GM23338 (cell line): ENCODE measurements around the gene SLC6A8. TPM values are rescaled to one million over a fixed set of nuclear protein-coding genes. Genes with fewer than 3 reads are reported as not detected.

ENCODE experiments used
- ATAC-seq: fragments of 200-7000 bp; cut with Tn5 transposase; 3 replicates; pipeline ENCODE4 v1.9.1; 2020
- DNase-seq: peaks from one replicate; pipeline ENCODE4 v3.0.0-alpha.2; 2015; ENCODE audit warnings: low spot score
- H2AFZ ChIP-seq: fragments of 200-600 bp; sonication (generic); 2 replicates; pipeline ENCODE4 v1.8.0; 2016; ENCODE audit warnings: antibody characterized with exemption, mild to moderate bottlenecking, moderate library complexity
- H3F3A ChIP-seq: fragments of 200-600 bp; sonication (generic); replicated peaks from 2 replicates; pipeline ENCODE4 v1.8.0; 2017; ENCODE audit warnings: antibody characterized with exemption, mixed run types, low read depth
- H3K27ac ChIP-seq: fragments of 200-600 bp; sonication (generic); 2 replicates; pipeline ENCODE4 v1.6.1; 2016; ENCODE audit warnings: low read depth
- H3K27me3 ChIP-seq: fragments of 200-600 bp; sonication (generic); 2 replicates; pipeline ENCODE4 v1.8.0; 2016; ENCODE audit warnings: mild to moderate bottlenecking, mixed run types, moderate library complexity; ENCODE audit not compliant: insufficient read depth
- H3K36me3 ChIP-seq: fragments of 200-600 bp; sonication (generic); 2 replicates; pipeline ENCODE4 v1.8.0; 2016; ENCODE audit warnings: mild to moderate bottlenecking; ENCODE audit not compliant: insufficient read depth
- H3K4me1 ChIP-seq: fragments of 200-600 bp; sonication (generic); 2 replicates; pipeline ENCODE4 v1.8.0; 2016; ENCODE audit warnings: mild to moderate bottlenecking, moderate library complexity; ENCODE audit not compliant: insufficient read depth
- H3K4me2 ChIP-seq: fragments of 200-600 bp; sonication (generic); 2 replicates; pipeline ENCODE4 v1.7.1; 2017; ENCODE audit warnings: mixed run types
- H3K4me3 ChIP-seq: fragments of 200-600 bp; sonication (generic); 2 replicates; pipeline ENCODE4 v1.6.1; 2016; ENCODE audit warnings: mixed run types
- H3K79me2 ChIP-seq: fragments of 200-600 bp; sonication (generic); replicated peaks from 2 replicates; pipeline ENCODE4 v1.8.0; 2017; ENCODE audit warnings: mild to moderate bottlenecking; ENCODE audit not compliant: insufficient read depth
- H3K9me2 ChIP-seq: fragments of 200-600 bp; sonication (generic); 2 replicates; pipeline ENCODE4 v1.8.0; 2017; ENCODE audit not compliant: insufficient read depth
- H4K20me1 ChIP-seq: fragments of 200-600 bp; sonication (generic); replicated peaks from 2 replicates; pipeline ENCODE4 v1.8.0; 2017; ENCODE audit warnings: mild to moderate bottlenecking; ENCODE audit not compliant: insufficient read depth
- H3K27ac Mint-ChIP-seq: 2 replicates; pipeline ENCODE4 v1.8.0; 2020; ENCODE audit warnings: inconsistent platforms, mild to moderate bottlenecking, moderate library complexity, mixed read lengths
- H3K27me3 Mint-ChIP-seq: 3 replicates; pipeline ENCODE4 v1.8.0; 2022; ENCODE audit warnings: low read depth, mild to moderate bottlenecking, moderate library complexity, mixed read lengths, inconsistent platforms; ENCODE audit not compliant: insufficient read depth, poor library complexity
- H3K36me3 Mint-ChIP-seq: 3 replicates; pipeline ENCODE4 v1.8.0; 2021; ENCODE audit warnings: low read depth, mild to moderate bottlenecking, inconsistent platforms, moderate library complexity, mixed read lengths
- H3K4me1 Mint-ChIP-seq: 3 replicates; pipeline ENCODE4 v1.8.0; 2020; ENCODE audit warnings: mild to moderate bottlenecking, inconsistent platforms, mixed read lengths
- H3K4me3 Mint-ChIP-seq: 3 replicates; pipeline ENCODE4 v1.8.0; 2021; ENCODE audit warnings: moderate library complexity, mild to moderate bottlenecking, inconsistent platforms, mixed read lengths
- H3K9me3 Mint-ChIP-seq: 3 replicates; pipeline ENCODE4 v1.8.0; 2020; ENCODE audit warnings: moderate library complexity, mild to moderate bottlenecking, inconsistent platforms, mixed read lengths
- CTCF ChIP-seq, 2 experiments: fragments of 200-600 bp in 1 of 2; sonication (generic) in 1 of 2; conservative IDR thresholded peaks; 2 replicates each; pipeline versions ENCODE4 v1.5.1 to v1.6.1; 2016 to 2017; ENCODE audit warnings: antibody characterized with exemption in 2 of 2, low read depth in 2 of 2, mild to moderate bottlenecking in 2 of 2, moderate library complexity in 1 of 2
- REST ChIP-seq: IDR thresholded peaks from one replicate; pipeline ENCODE4 v1.6.1; 2018; ENCODE audit warnings: antibody characterized with exemption; ENCODE audit not compliant: unreplicated experiment
- ZNF114 ChIP-seq: fragments of 250-450 bp; sonication (Bioruptor Pico); IDR thresholded peaks from 2 replicates; pipeline ENCODE4 v1.5.0; 2020; ENCODE audit warnings: mild to moderate bottlenecking, moderate library complexity
- ZNF462 ChIP-seq: fragments of 250-450 bp; sonication (Bioruptor Pico); IDR thresholded peaks from 2 replicates; pipeline ENCODE4 v1.5.0; 2020; ENCODE audit warnings: mild to moderate bottlenecking, moderate library complexity
- polyA plus RNA-seq: library from polyadenylated mRNA; unstranded; fragments of >200 nt; fragmentation: Nextera tagmentation; extraction: Ambion mirVana; gene quantifications from 2 replicates; pipeline ENCODE4 v1.2.1, GENCODE V29; 2016
- total RNA-seq: library from RNA; depleted of rRNA; stranded (reverse); fragments of >200 nt; shearing (Covaris generic); gene quantifications from 2 replicates; pipeline ENCODE4 v1.2.3, GENCODE V29; 2014

Gene SLC6A8
- total and polyA plus RNA-seq, 2 experiments from 2014 or later: 19.5 to 68.6 TPM

- TF ChIP-seq ZNF462 (no peak), CTCF (conservative IDR thresholded peaks at IDR 0.05; ENCODE audit: low read depth in 2 of 2) (peak; percentile 58 to 78)
These were observed 19.8 kb upstream of the SLC6A8 start (continued) for GRCh38 chrX:153667956-153668396.

GRCh38 chrX:153668423-153669173, 19.1 kb upstream of the SLC6A8 start:
- H3K27ac ChIP-seq: no peak overlapping the region
- no peaks in the 10 kb centered on the region for H4K20me1 ChIP-seq
- no peak overlapping the region for H3K4me2 ChIP-seq
- Mint-ChIP-seq H3K36me3 (no peaks in the 10 kb centered on the region; the same call in 1 of the 3 replicates), H3K27ac (no peak overlapping the region), H3K9me3 (no peaks in the 10 kb centered on the region), H3K4me3 (no peak overlapping the region), H3K4me1 (peaks cover 6% of the 10 kb centered on the region; the same call in 2 of the 3 replicates), H3K27me3 (peaks cover 7% of the 10 kb centered on the region)
- no peaks in the 10 kb centered on the region for H3K4me1 ChIP-seq
- no peak for TF ChIP-seq ZNF114 (CRISPR knock-in tag)
- no peak for TF ChIP-seq REST
- TF ChIP-seq CTCF (conservative IDR thresholded peaks at IDR 0.05; ENCODE audit: low read depth in 2 of 2): peak in 1 of 2 experiments; percentile 49; a peak in 1 of 4 replicates
- H3K27me3 ChIP-seq: no peaks in the 10 kb centered on the region
- H3K4me3 ChIP-seq: no peak overlapping the region
- no peak overlapping the region for H2AFZ ChIP-seq
- DNase-seq (peak; percentile 62), ATAC-seq (no peak)
- H3K79me2 ChIP-seq: no peaks in the 10 kb centered on the region
- H3K9me2 ChIP-seq: no peaks in the 10 kb centered on the region
- H3K36me3 ChIP-seq: no peaks in the 10 kb centered on the region
- no peaks in the 10 kb centered on the region for H3F3A ChIP-seq
